H9 (cell line): ENCODE data around the gene SPTBN1. TPM values are rescaled to one million over a fixed set of nuclear protein-coding genes. Genes with fewer than 3 reads are reported as not detected.

ENCODE experiments used
- DNase-seq: peaks from one replicate; pipeline ENCODE4 v3.0.0-alpha.2; 2017
- H2AFZ ChIP-seq: one replicate; pipeline ENCODE4 v1.6.1; 2013; ENCODE audit warnings: mild to moderate bottlenecking, low read length, control low read depth, moderate library complexity
- H2AK5ac ChIP-seq: 2 replicates; pipeline ENCODE4 v1.6.1; 2013; ENCODE audit warnings: low read length, control low read depth, mixed read lengths; ENCODE audit not compliant: insufficient read length
- H2BK120ac ChIP-seq: one replicate; pipeline ENCODE4 v1.6.1; 2013; ENCODE audit warnings: low read depth, mild to moderate bottlenecking, low read length, control low read depth, inconsistent platforms; ENCODE audit not compliant: poor library complexity, severe bottlenecking
- H2BK12ac ChIP-seq: 2 replicates; pipeline ENCODE4 v1.6.1; 2013; ENCODE audit warnings: low read length, control low read depth, mixed read lengths, low read depth; ENCODE audit not compliant: insufficient read length
- H2BK15ac ChIP-seq: 2 replicates; pipeline ENCODE4 v1.6.1; 2013; ENCODE audit warnings: low read depth, low read length, control low read depth
- H2BK20ac ChIP-seq: one replicate; pipeline ENCODE4 v1.6.1; 2013; ENCODE audit warnings: low read depth, mild to moderate bottlenecking, low read length, control low read depth, inconsistent platforms; ENCODE audit not compliant: poor library complexity, severe bottlenecking
- H2BK5ac ChIP-seq: 2 replicates; pipeline ENCODE4 v1.6.1; 2013; ENCODE audit warnings: low read length, control low read depth, mixed read lengths; ENCODE audit not compliant: insufficient read length
- H3K14ac ChIP-seq: 2 replicates; pipeline ENCODE4 v1.6.1; 2013; ENCODE audit warnings: low read length, control low read depth; ENCODE audit not compliant: insufficient read depth
- H3K18ac ChIP-seq: 2 replicates; pipeline ENCODE4 v1.6.1; 2013; ENCODE audit warnings: low read depth, mild to moderate bottlenecking, mixed read lengths, low read length, control low read depth; ENCODE audit not compliant: insufficient read length
- H3K23ac ChIP-seq: 2 replicates; pipeline ENCODE4 v1.6.1; 2013; ENCODE audit warnings: low read length, control low read depth, mixed read lengths, low read depth; ENCODE audit not compliant: insufficient read length
- H3K23me2 ChIP-seq: 2 replicates; pipeline ENCODE4 v1.6.1; 2013; ENCODE audit warnings: low read depth, mild to moderate bottlenecking, mixed read lengths, low read length, control low read depth; ENCODE audit not compliant: insufficient read length, poor library complexity, severe bottlenecking
- H3K27ac ChIP-seq: 2 replicates; pipeline ENCODE4 v1.5.1; 2013; ENCODE audit warnings: low read length, control low read depth, mixed read lengths, low read depth; ENCODE audit not compliant: insufficient read length
- H3K27me3 ChIP-seq: 2 replicates; pipeline ENCODE4 v1.6.1; 2013; ENCODE audit warnings: low read length, control low read depth, inconsistent platforms; ENCODE audit not compliant: insufficient read depth
- H3K4ac ChIP-seq: 2 replicates; pipeline ENCODE4 v1.6.1; 2013; ENCODE audit warnings: low read depth, mild to moderate bottlenecking, control low read depth, inconsistent platforms, low read length, moderate library complexity
- H3K4me1 ChIP-seq: 2 replicates; pipeline ENCODE4 v1.6.1; 2013; ENCODE audit warnings: low read length, control low read depth, inconsistent platforms; ENCODE audit not compliant: insufficient read depth
- H3K4me2 ChIP-seq: 2 replicates; pipeline ENCODE4 v1.6.1; 2013; ENCODE audit warnings: low read length, control low read depth, mixed read lengths; ENCODE audit not compliant: insufficient read length, insufficient read depth
- H3K56ac ChIP-seq: 2 replicates; pipeline ENCODE4 v1.6.1; 2013; ENCODE audit warnings: low read depth, mild to moderate bottlenecking, mixed read lengths, low read length, control low read depth; ENCODE audit not compliant: insufficient read length
- H3K79me1 ChIP-seq: 2 replicates; pipeline ENCODE4 v1.6.1; 2013; ENCODE audit warnings: low read depth, mild to moderate bottlenecking, moderate library complexity, low read length, control low read depth, inconsistent platforms; ENCODE audit not compliant: insufficient read depth, poor library complexity, severe bottlenecking
- H3K79me2 ChIP-seq: 2 replicates; pipeline ENCODE4 v1.6.1; 2013; ENCODE audit warnings: low read length, control low read depth, inconsistent platforms; ENCODE audit not compliant: insufficient read depth
- H3K9ac ChIP-seq: 2 replicates; pipeline ENCODE4 v1.6.1; 2013; ENCODE audit warnings: low read length, control low read depth, mixed read lengths; ENCODE audit not compliant: insufficient read length; ENCODE audit errors: extremely low read depth
- H3K9me3 ChIP-seq: one replicate; pipeline ENCODE4 v1.6.1; 2013; ENCODE audit warnings: low read depth, low read length, inconsistent platforms; ENCODE audit not compliant: control insufficient read depth
- H3T11ph ChIP-seq: one replicate; pipeline ENCODE4 v1.6.1; 2013; ENCODE audit warnings: mild to moderate bottlenecking, low read length, control low read depth, inconsistent platforms
- H4K20me1 ChIP-seq: one replicate; pipeline ENCODE4 v1.6.1; 2013; ENCODE audit not compliant: control insufficient read depth, insufficient read length, insufficient read depth
- H4K5ac ChIP-seq: 2 replicates; pipeline ENCODE4 v1.6.1; 2013; ENCODE audit warnings: low read depth, mild to moderate bottlenecking, mixed read lengths, low read length, control low read depth; ENCODE audit not compliant: insufficient read length
- H4K8ac ChIP-seq: replicated peaks from 2 replicates; pipeline ENCODE4 v1.6.1; 2013; ENCODE audit warnings: low read length, control low read depth, mixed read lengths, low read depth; ENCODE audit not compliant: insufficient read length
- H4K91ac ChIP-seq: 2 replicates; pipeline ENCODE4 v1.6.1; 2013; ENCODE audit warnings: low read depth, mild to moderate bottlenecking, moderate library complexity, mixed read lengths, low read length, control low read depth; ENCODE audit not compliant: insufficient read length
- H3K27ac Mint-ChIP-seq, 3 experiments: 2 replicates in 2 of 3; 3 replicates in 1 of 3; pipeline ENCODE4 v1.8.0; 2020 to 2021; ENCODE audit warnings: mixed read lengths in 3 of 3, mild to moderate bottlenecking in 1 of 3, moderate library complexity in 1 of 3
- H3K27me3 Mint-ChIP-seq: 2 replicates; pipeline ENCODE4 v1.8.0; 2021; ENCODE audit warnings: low read depth, mild to moderate bottlenecking, moderate library complexity, mixed read lengths
- H3K36me3 Mint-ChIP-seq, 3 experiments: 2 replicates in 2 of 3; 3 replicates in 1 of 3; pipeline ENCODE4 v1.8.0; 2020 to 2021; ENCODE audit warnings: low read depth in 3 of 3, mixed read lengths in 3 of 3; ENCODE audit not compliant: insufficient read depth in 1 of 3
- H3K4me1 Mint-ChIP-seq, 2 experiments: 2 replicates each; pipeline ENCODE4 v1.8.0; 2020; ENCODE audit warnings: mixed read lengths in 2 of 2
- H3K4me3 Mint-ChIP-seq, 2 experiments: 2 replicates in 1 of 2; 3 replicates in 1 of 2; pipeline ENCODE4 v1.8.0; 2020 to 2021; ENCODE audit warnings: mild to moderate bottlenecking in 2 of 2, mixed read lengths in 2 of 2, moderate library complexity in 1 of 2
- H3K9me3 Mint-ChIP-seq, 2 experiments: 2 replicates in 1 of 2; 3 replicates in 1 of 2; pipeline ENCODE4 v1.8.0; 2020; ENCODE audit warnings: mild to moderate bottlenecking in 2 of 2, mixed read lengths in 2 of 2, moderate library complexity in 1 of 2
- CTCF ChIP-seq: fragments of 200-600 bp; sonication (generic); conservative IDR thresholded peaks from 3 replicates; pipeline ENCODE4 v1.8.0; 2021; ENCODE audit warnings: antibody characterized with exemption, mild to moderate bottlenecking
- WGBS: extraction: QIAGEN DNeasy Blood & Tissue Kit; methylation state at CpG from one replicate; pipeline ENCODE4 v1.1.7; 2013; ENCODE audit warnings: missing lambda C conversion rate, low lambda C conversion rate, mixed read lengths; ENCODE audit not compliant: insufficient read length; ENCODE audit errors: extremely low coverage; 5-methylcytosine and 5-hydroxymethylcytosine counted together
- total RNA-seq: library from RNA; stranded (reverse); gene quantifications from 2 replicates; pipeline ENCODE4 v1.2.1, GENCODE V29; 2021

SPTBN1 gene
- total RNA-seq, 1 experiment from 2014 or later, result 164 TPM

GRCh38 chr2:54609241-54609640 lies 153.1 kb downstream of the SPTBN1 start:
- Histone ChIP-seq H2AK5ac (no peak overlapping the region), H3K79me2 (peaks cover 25% of the 10 kb centered on the region; the same call in 1 of the 2 replicates), H4K5ac (no peak overlapping the region), H3K4me2 (no peak overlapping the region), H3K23me2 (no peaks in the 10 kb centered on the region), H3K56ac (no peak overlapping the region), H3K27ac (no peak overlapping the region), H2BK20ac (no peak overlapping the region), H4K20me1 (no peaks in the 10 kb centered on the region), H3K9me3 (no peaks in the 10 kb centered on the region), H3K4ac (no peak overlapping the region), H3K79me1 (peaks cover 6% of the 10 kb centered on the region), H2BK15ac (no peak overlapping the region), H4K8ac (no peak overlapping the region), H3T11ph (no peak overlapping the region), H2BK120ac (no peak overlapping the region), H3K18ac (no peak overlapping the region), H4K91ac (no peak overlapping the region), H3K23ac (no peak overlapping the region), H2BK5ac (no peak overlapping the region), H3K27me3 (no peaks in the 10 kb centered on the region), H3K14ac (no peak overlapping the region), H2AFZ (no peak overlapping the region), H2BK12ac (no peak overlapping the region), H3K9ac (no peak overlapping the region), H3K4me1 (peaks cover 15% of the 10 kb centered on the region; the same call in 1 of the 2 replicates)
- WGBS, result no CpG with 5 or more reads among the region's 5 CpGs
- Mint-ChIP-seq H3K9me3 (no peaks in the 10 kb centered on the region), H3K36me3 (peaks cover 7 to 25% (median 10%) of the 10 kb centered on the region in 3 experiments), H3K4me1 (peaks cover 70% of the 10 kb centered on the region in 2 experiments), H3K27me3 (no peaks in the 10 kb centered on the region), H3K27ac (no peak overlapping the region), H3K4me3 (no peak overlapping the region)
- DNase-seq, result no peak
- TF ChIP-seq CTCF, result no peak
